Endothelial cell of umbilical vein (primary cell): ENCODE results near the gene TMEM214. TPM values are rescaled to one million over a fixed set of nuclear protein-coding genes. Genes with fewer than 3 reads are reported as not detected.

ENCODE experiments used
- BruUV-seq: library from RNA; stranded (reverse); fragments of 400-500 nt; replicated peaks from 2 replicates; lab custom pipeline; 2021; lab: Mats Ljungman, UMichigan
- CTCF ChIA-PET: fragments of 300-600, 350-600 bp; sonication (Branson Sonifier 250); formaldehyde crosslinking; loops from one replicate; lab custom pipeline; 2021; ENCODE audit warnings: antibody characterized with exemption, inconsistent platforms; lab: Charles Lee
- POLR2A ChIA-PET: fragments of 300-600, 350-600 bp; sonication (Branson Sonifier 250); formaldehyde crosslinking; loops from one replicate; lab custom pipeline; 2021; ENCODE audit warnings: antibody characterized with exemption, inconsistent platforms; lab: Charles Lee
- DNase-seq: peaks from one replicate; pipeline ENCODE4 v3.0.0-alpha.2; 2011; ENCODE audit warnings: low read depth, low spot score
- FAIRE-seq: peaks from 2 replicates; lab custom pipeline; 2011; peaks lifted over from hg19 to GRCh38; lab: Jason Lieb, UNC
- H2AFZ ChIP-seq: 2 replicates; pipeline ENCODE4 v1.6.0; 2012; ENCODE audit warnings: low read depth, low read length, control low read depth, inconsistent platforms
- H3K27ac ChIP-seq: 2 replicates; pipeline ENCODE4 v1.5.1; 2011; ENCODE audit warnings: low read depth, mild to moderate bottlenecking, control low read depth, low read length, moderate library complexity; ENCODE audit not compliant: insufficient read depth
- H3K27me3 ChIP-seq, 2 experiments: 2 replicates each; pipeline versions ENCODE4 v1.6.0 to v1.6.1; 2011; ENCODE audit warnings: low read length in 2 of 2, mixed read lengths in 1 of 2; ENCODE audit not compliant: control insufficient read depth in 2 of 2, insufficient read depth in 2 of 2
- H3K36me3 ChIP-seq, 2 experiments: 2 replicates in 1 of 2; 3 replicates in 1 of 2; pipeline ENCODE4 v1.5.1; 2011; ENCODE audit warnings: low read length in 2 of 2, mild to moderate bottlenecking in 1 of 2, moderate library complexity in 1 of 2; ENCODE audit not compliant: control insufficient read depth in 2 of 2, insufficient read depth in 2 of 2; ENCODE audit errors: extremely low read depth in 1 of 2
- H3K4me1 ChIP-seq: 3 replicates; pipeline ENCODE4 v1.5.1; 2011; ENCODE audit warnings: mild to moderate bottlenecking, low read length; ENCODE audit not compliant: control insufficient read depth, insufficient read depth; ENCODE audit errors: extremely low read depth
- H3K4me2 ChIP-seq: 2 replicates; pipeline ENCODE4 v1.6.1; 2011; ENCODE audit warnings: low read length, control low read depth, mixed read lengths; ENCODE audit not compliant: insufficient read depth
- H3K4me3 ChIP-seq, 3 experiments: fragments of 200-600 bp in 1 of 3; sonication (generic), shearing (Covaris generic) in 1 of 3; replicated peaks in 1 of 3; 2 replicates each; pipeline ENCODE4 v1.5.1; 2011 to 2016; ENCODE audit warnings: control low read depth in 3 of 3, low read length in 3 of 3, mild to moderate bottlenecking in 2 of 3, inconsistent platforms in 1 of 3, low read depth in 1 of 3, moderate library complexity in 1 of 3; ENCODE audit not compliant: insufficient read depth in 1 of 3
- H3K79me2 ChIP-seq: 2 replicates; pipeline ENCODE4 v1.6.0; 2012; ENCODE audit warnings: low read length, inconsistent platforms; ENCODE audit not compliant: control insufficient read depth, insufficient read depth
- H3K9ac ChIP-seq: replicated peaks from 2 replicates; pipeline ENCODE3; 2011; ENCODE audit warnings: low read length, control low read depth; ENCODE audit not compliant: insufficient read depth; ENCODE audit errors: extremely low read depth
- H3K9me1 ChIP-seq: replicated peaks from 3 replicates; pipeline ENCODE4 v1.6.0; 2011; ENCODE audit warnings: mild to moderate bottlenecking, low read length; ENCODE audit not compliant: control insufficient read depth, insufficient read depth; ENCODE audit errors: extremely low read depth
- H3K9me3 ChIP-seq: replicated peaks from 2 replicates; pipeline ENCODE4 v1.5.1; 2012; ENCODE audit warnings: low read length, inconsistent platforms; ENCODE audit not compliant: control insufficient read depth, insufficient read depth
- H4K20me1 ChIP-seq: replicated peaks from 2 replicates; pipeline ENCODE3; 2011; ENCODE audit warnings: mild to moderate bottlenecking, low read length; ENCODE audit not compliant: control insufficient read depth, insufficient read depth; ENCODE audit errors: extremely low read depth
- EZH2 ChIP-seq: IDR thresholded peaks from 2 replicates; pipeline ENCODE4 v1.6.1; 2012; ENCODE audit warnings: borderline replicate concordance, low read depth, mild to moderate bottlenecking, moderate library complexity, low read length, inconsistent platforms; ENCODE audit not compliant: severe bottlenecking
- FOS ChIP-seq: IDR thresholded peaks from 2 replicates; pipeline ENCODE4 v1.6.1; 2011; ENCODE audit warnings: mild to moderate bottlenecking, low read length, moderate library complexity, borderline replicate concordance; ENCODE audit not compliant: insufficient read depth
- GATA2 ChIP-seq: IDR thresholded peaks from 2 replicates; pipeline ENCODE4 v1.7.0; 2011; ENCODE audit warnings: low read depth, mild to moderate bottlenecking, moderate library complexity, mixed read lengths, low read length; ENCODE audit not compliant: insufficient read length, insufficient read depth
- JUN ChIP-seq: IDR thresholded peaks from 2 replicates; pipeline ENCODE4 v1.6.1; 2011; ENCODE audit warnings: borderline replicate concordance, low read depth; ENCODE audit not compliant: insufficient read length, insufficient read depth
- MYC ChIP-seq: IDR thresholded peaks from one replicate; pipeline ENCODE4 v1.6.1; 2011; ENCODE audit warnings: mild to moderate bottlenecking, low read depth, low read length
- POLR2A ChIP-seq: IDR thresholded peaks from 2 replicates; pipeline ENCODE4 v1.6.1; 2012; ENCODE audit warnings: low read depth, mild to moderate bottlenecking, control low read depth, low read length
- POLR2AphosphoS5 ChIP-seq: IDR thresholded peaks from 2 replicates; pipeline ENCODE4 v1.6.1; 2012; ENCODE audit warnings: low read depth, mild to moderate bottlenecking, control low read depth, low read length, moderate library complexity; ENCODE audit not compliant: insufficient read depth
- dilution Hi-C: fragments of 300-500 bp; cut with MboI; formaldehyde crosslinking; loops from one replicate; pipeline ENCODE4 v1.15.0; 2019; ENCODE audit warnings: low sequenced_read_pairs; ENCODE audit not compliant: extremely low pct_ligation_motif_present
- intact Hi-C: fragments of 100-400 bp; cut with micrococcal nuclease; formaldehyde crosslinking; loops from one replicate; pipeline ENCODE4 v1.10.0; 2022
- polyA plus RNA-seq, 4 experiments: library from polyadenylated mRNA; depleted of rRNA in 3 of 4; stranded (reverse) in 3 of 4; unstranded in 1 of 4; fragments of >200 nt; gene quantifications; 2 replicates each; pipeline versions ENCODE4 v1.2.1 to v1.2.3, GENCODE V29; 2011 to 2012; ENCODE audit warnings: missing spikeins in 1 of 4
- total RNA-seq: library from RNA; stranded (reverse); gene quantifications from 2 replicates; pipeline ENCODE4 v1.2.3, GENCODE V29; 2021
- TF ChIP-seq, protein P1 (sequence below): IDR thresholded peaks from 2 replicates; pipeline ENCODE4 v1.6.1; 2011; ENCODE audit not compliant: insufficient read depth, insufficient read length
- TF ChIP-seq, protein P2 (sequence below), 2 donors: IDR thresholded peaks; 1 replicate in 1 of 2; 2 replicates in 1 of 2; pipeline ENCODE4 v1.5.1; 2011; ENCODE audit warnings: low read length in 2 of 2, mild to moderate bottlenecking in 2 of 2, moderate library complexity in 2 of 2, control low read depth in 1 of 2, inconsistent platforms in 1 of 2, low read depth in 1 of 2; ENCODE audit not compliant: insufficient read depth in 1 of 2; ENCODE audit errors: extremely low read depth in 1 of 2

TMEM214 gene
- total and polyA plus RNA-seq, 2 donors (not counting 3 experiments of a cell fraction or from before 2014, with no cell fraction given) = 109 to 163 TPM

GRCh38 chr2:27069961-27070618, 37.3 kb downstream of the TMEM214 start:
- FAIRE-seq (no peak), DNase-seq (no peak)
- peak overlapping the region; percentile 88 for H3K9ac ChIP-seq
- H3K4me3 ChIP-seq = peak overlapping the region in 2 of 3 experiments; percentile 68 to 85
- H3K4me1 ChIP-seq = peaks cover 17% of the 10 kb centered on the region
- intact Hi-C loops = no loop called here
- H3K36me3 ChIP-seq = peaks cover 13 to 26% of the 10 kb centered on the region in 2 experiments
- H3K79me2 ChIP-seq = peaks cover 34% of the 10 kb centered on the region
- no peak overlapping the region for H2AFZ ChIP-seq
- no peaks in the 10 kb centered on the region for H4K20me1 ChIP-seq
- H3K4me2 ChIP-seq = peak overlapping the region; percentile 72
- ChIA-PET CTCF (interaction anchor here (1.8 kb wide), 1 partner anchor 11 kb away, joined by 7 read pairs; no protein-coding TSS in a partner anchor), POLR2A (no interaction called here)
- TF ChIP-seq EZH2 = no peak
- TF ChIP-seq, protein P1, sequence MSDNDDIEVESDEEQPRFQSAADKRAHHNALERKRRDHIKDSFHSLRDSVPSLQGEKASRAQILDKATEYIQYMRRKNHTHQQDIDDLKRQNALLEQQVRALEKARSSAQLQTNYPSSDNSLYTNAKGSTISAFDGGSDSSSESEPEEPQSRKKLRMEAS = no peak
- no peak for TF ChIP-seq JUN
- no peak for TF ChIP-seq POLR2A
- no peak for TF ChIP-seq POLR2AphosphoS5
- no peak for TF ChIP-seq MYC
- TF ChIP-seq, protein P2, sequence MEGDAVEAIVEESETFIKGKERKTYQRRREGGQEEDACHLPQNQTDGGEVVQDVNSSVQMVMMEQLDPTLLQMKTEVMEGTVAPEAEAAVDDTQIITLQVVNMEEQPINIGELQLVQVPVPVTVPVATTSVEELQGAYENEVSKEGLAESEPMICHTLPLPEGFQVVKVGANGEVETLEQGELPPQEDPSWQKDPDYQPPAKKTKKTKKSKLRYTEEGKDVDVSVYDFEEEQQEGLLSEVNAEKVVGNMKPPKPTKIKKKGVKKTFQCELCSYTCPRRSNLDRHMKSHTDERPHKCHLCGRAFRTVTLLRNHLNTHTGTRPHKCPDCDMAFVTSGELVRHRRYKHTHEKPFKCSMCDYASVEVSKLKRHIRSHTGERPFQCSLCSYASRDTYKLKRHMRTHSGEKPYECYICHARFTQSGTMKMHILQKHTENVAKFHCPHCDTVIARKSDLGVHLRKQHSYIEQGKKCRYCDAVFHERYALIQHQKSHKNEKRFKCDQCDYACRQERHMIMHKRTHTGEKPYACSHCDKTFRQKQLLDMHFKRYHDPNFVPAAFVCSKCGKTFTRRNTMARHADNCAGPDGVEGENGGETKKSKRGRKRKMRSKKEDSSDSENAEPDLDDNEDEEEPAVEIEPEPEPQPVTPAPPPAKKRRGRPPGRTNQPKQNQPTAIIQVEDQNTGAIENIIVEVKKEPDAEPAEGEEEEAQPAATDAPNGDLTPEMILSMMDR (IDR thresholded peaks at IDR 0.05; ENCODE audit: extremely low read depth in 1 of 2, insufficient read depth in 1 of 2, low read depth in 1 of 2, low read length in 2 of 2) = no peak
- TF ChIP-seq GATA2 = no peak
- TF ChIP-seq FOS = no peak
- no peaks in the 10 kb centered on the region for H3K9me1 ChIP-seq
- H3K27me3 ChIP-seq = no peaks in the 10 kb centered on the region
- no peaks in the 10 kb centered on the region for H3K9me3 ChIP-seq
- BruUV-seq = no TSS peak
- dilution Hi-C loops = no loop called here
- peak overlapping the region; percentile 76 for H3K27ac ChIP-seq
